ENCODE results near the gene RPP25L. TPM values are rescaled to one million over a fixed set of nuclear protein-coding genes. Genes with fewer than 3 reads are reported as not detected.
A peak's percentile ranks its signal among the peaks of the same experiment; 100 is the strongest.

RPP25L gene
- total RNA-seq, 4 donors from 2014 or later, result 3.0 to 65.5 (median 22.1) TPM

GRCh38 chr9:34579104-34579807 is 32.6 kb downstream of the RPP25L start:
- intact Hi-C loops (cut with DNase I; ENCODE audit: low total_unique reads), result no loop called here
- DNase-seq, result peak; percentile 12
- no peak for TF ChIP-seq POLR2A (IDR thresholded peaks at IDR 0.05)
- no peak for TF ChIP-seq EP300 (IDR thresholded peaks at IDR 0.05; ENCODE audit: low read depth)
- no peak for TF ChIP-seq POLR2AphosphoS5 (IDR thresholded peaks at IDR 0.05)
- no peak overlapping the region for H3K4me3 ChIP-seq
- in situ Hi-C loops (cut with MboI; ENCODE audit: low pct_ligation_motif_present in 1 of 4, low pct_unique_long_range_greater_than_20kb in 1 of 4, low sequenced_read_pairs in 3 of 4), result no loop called here
- no peaks in the 10 kb centered on the region for H3K9me3 ChIP-seq
- WGBS, 2 donors (ENCODE audit: low coverage in 1 of 2), result 20 to 21% methylated on average over 9 to 17 of the region's 17 CpGs
- H3K36me3 ChIP-seq, result no peaks in the 10 kb centered on the region
- peaks cover 0 to 35% (median 9%) of the 10 kb centered on the region in 4 donors for H3K4me1 ChIP-seq
- peaks cover 58% of the 10 kb centered on the region for H3K27me3 ChIP-seq
- H3K27ac ChIP-seq, result no peak overlapping the region

- Histone ChIP-seq H3K27me3 (peaks cover 50% of the 10 kb centered on the region), H3K27ac (no peak overlapping the region), H3K4me1 (peaks cover 0 to 35% (median 9%) of the 10 kb centered on the region in 4 donors), H3K4me3 (peak overlapping the region in 3 of 4 donors; percentile 4 to 39 (median 24)), H3K9me3 (no peaks in the 10 kb centered on the region), H3K36me3 (no peaks in the 10 kb centered on the region)
- intact Hi-C loops (cut with DNase I; ENCODE audit: low total_unique reads) (no loop called here), in situ Hi-C loops (cut with MboI; ENCODE audit: low pct_ligation_motif_present in 1 of 4, low pct_unique_long_range_greater_than_20kb in 1 of 4, low sequenced_read_pairs in 3 of 4) (no loop called here)
- no peak for DNase-seq
- WGBS, 2 donors (ENCODE audit: low coverage in 1 of 2), result 17% methylated on average over 20 of the region's 28 CpGs; no CpG with 5 or more reads in 1 of the 2 donors
- TF ChIP-seq EP300 (IDR thresholded peaks at IDR 0.05; ENCODE audit: low read depth) (no peak), POLR2AphosphoS5 (IDR thresholded peaks at IDR 0.05) (no peak), POLR2A (IDR thresholded peaks at IDR 0.05) (no peak), CTCF (IDR thresholded peaks at IDR 0.05) (no peak)
Observed at GRCh38 chr9:34578241-34579103, 33.4 kb downstream of the RPP25L start.

GRCh38 chr9:34577400-34578240 is 34.3 kb downstream of the RPP25L start:
- Histone ChIP-seq H3K36me3 (no peaks in the 10 kb centered on the region), H3K27me3 (peaks cover 43% of the 10 kb centered on the region), H3K4me3 (peak overlapping the region in 3 of 4 donors; percentile 4 to 39 (median 24)), H3K27ac (no peak overlapping the region), H3K4me1 (peaks cover 0 to 35% (median 9%) of the 10 kb centered on the region in 4 donors), H3K9me3 (no peaks in the 10 kb centered on the region)
- intact Hi-C loops (cut with DNase I; ENCODE audit: low total_unique reads), result no loop called here
- no peak for DNase-seq
- 12% methylated on average over 5 of the region's 62 CpGs; no CpG with 5 or more reads in 1 of the 2 donors for WGBS, 2 donors (ENCODE audit: low coverage in 1 of 2)
- in situ Hi-C loops (cut with MboI; ENCODE audit: low pct_ligation_motif_present in 1 of 4, low pct_unique_long_range_greater_than_20kb in 1 of 4, low sequenced_read_pairs in 3 of 4), result no loop called here
- no peak for TF ChIP-seq POLR2A (IDR thresholded peaks at IDR 0.05)
- TF ChIP-seq EP300 (IDR thresholded peaks at IDR 0.05; ENCODE audit: low read depth), result no peak
- TF ChIP-seq POLR2AphosphoS5 (IDR thresholded peaks at IDR 0.05), result no peak
- TF ChIP-seq CTCF (IDR thresholded peaks at IDR 0.05), result no peak

- Histone ChIP-seq H3K27ac (no peak overlapping the region), H3K4me1 (peaks cover 0 to 41% (median 10%) of the 10 kb centered on the region in 4 donors), H3K27me3 (peaks cover 43% of the 10 kb centered on the region), H3K9me3 (no peaks in the 10 kb centered on the region), H3K36me3 (no peaks in the 10 kb centered on the region), H3K4me3 (no peak overlapping the region)
- in situ Hi-C loops (cut with MboI; ENCODE audit: low pct_ligation_motif_present in 1 of 4, low pct_unique_long_range_greater_than_20kb in 1 of 4, low sequenced_read_pairs in 3 of 4) (no loop called here), intact Hi-C loops (cut with DNase I; ENCODE audit: low total_unique reads) (no loop called here)
- 46 to 67% methylated on average over 3 to 14 of the region's 14 CpGs for WGBS, 2 donors (ENCODE audit: low coverage in 1 of 2)
- no peak for DNase-seq
- no peak for TF ChIP-seq CTCF (IDR thresholded peaks at IDR 0.05)
- TF ChIP-seq POLR2AphosphoS5 (IDR thresholded peaks at IDR 0.05), result no peak
- no peak for TF ChIP-seq POLR2A (IDR thresholded peaks at IDR 0.05)
- no peak for TF ChIP-seq EP300 (IDR thresholded peaks at IDR 0.05; ENCODE audit: low read depth)
Observed at GRCh38 chr9:34576597-34577399, 35.1 kb downstream of the RPP25L start.

Measured in transverse colon (tissue), 4 donors.